Activated T-helper 1 cell treated with anti-CD3 and anti-CD28 coated beads, Interleukin-12 subunit alpha, Interleukin-12 subunit beta, Interleukin-2, Interleukin-4 antibody, amounts not matched to agents 30 ng/mL and 10 ng/mL and 1 ng/mL, durations not matched to agents 14 hours and 24 hours and 36 hours (primary cell): ENCODE measurements around the gene SACS. TPM values are rescaled to one million over a fixed set of nuclear protein-coding genes. Genes with fewer than 3 reads are reported as not detected.
"Not testable (repeated sequence)": the region's sequence is repeated elsewhere in the genome, so short reads cannot be mapped to it uniquely, and the experiment has no call there.

Experiments used
- DNase-seq: peaks from one replicate; pipeline ENCODE4 v3.0.0; 2021; ENCODE audit warnings: low spot score
- H3K27ac Mint-ChIP-seq: one replicate; pipeline ENCODE4 v1.8.0; 2021; ENCODE audit warnings: mild to moderate bottlenecking, mixed read lengths
- H3K27me3 Mint-ChIP-seq: one replicate; pipeline ENCODE4 v1.8.0; 2022; ENCODE audit warnings: mild to moderate bottlenecking, moderate library complexity, mixed read lengths; ENCODE audit not compliant: insufficient read depth
- H3K36me3 Mint-ChIP-seq: one replicate; pipeline ENCODE4 v1.8.0; 2021; ENCODE audit warnings: low read depth, mixed read lengths
- H3K4me1 Mint-ChIP-seq: one replicate; pipeline ENCODE4 v1.8.0; 2021; ENCODE audit warnings: low read depth, mixed read lengths
- H3K4me3 Mint-ChIP-seq: one replicate; pipeline ENCODE4 v1.8.0; 2021; ENCODE audit warnings: mild to moderate bottlenecking, moderate library complexity, mixed read lengths
- H3K9me3 Mint-ChIP-seq: one replicate; pipeline ENCODE4 v1.8.0; 2021; ENCODE audit warnings: mixed read lengths
- intact Hi-C: fragments of 100-400 bp; cut with micrococcal nuclease; formaldehyde crosslinking; loops from one replicate; pipeline ENCODE4 v1.15.1; 2024
- total RNA-seq: library from RNA; stranded (reverse); gene quantifications from 2 replicates; pipeline ENCODE4 v1.2.3, GENCODE V29; 2022

Gene SACS
- total RNA-seq, 1 donor from 2014 or later: 32.1 TPM

DNA sequence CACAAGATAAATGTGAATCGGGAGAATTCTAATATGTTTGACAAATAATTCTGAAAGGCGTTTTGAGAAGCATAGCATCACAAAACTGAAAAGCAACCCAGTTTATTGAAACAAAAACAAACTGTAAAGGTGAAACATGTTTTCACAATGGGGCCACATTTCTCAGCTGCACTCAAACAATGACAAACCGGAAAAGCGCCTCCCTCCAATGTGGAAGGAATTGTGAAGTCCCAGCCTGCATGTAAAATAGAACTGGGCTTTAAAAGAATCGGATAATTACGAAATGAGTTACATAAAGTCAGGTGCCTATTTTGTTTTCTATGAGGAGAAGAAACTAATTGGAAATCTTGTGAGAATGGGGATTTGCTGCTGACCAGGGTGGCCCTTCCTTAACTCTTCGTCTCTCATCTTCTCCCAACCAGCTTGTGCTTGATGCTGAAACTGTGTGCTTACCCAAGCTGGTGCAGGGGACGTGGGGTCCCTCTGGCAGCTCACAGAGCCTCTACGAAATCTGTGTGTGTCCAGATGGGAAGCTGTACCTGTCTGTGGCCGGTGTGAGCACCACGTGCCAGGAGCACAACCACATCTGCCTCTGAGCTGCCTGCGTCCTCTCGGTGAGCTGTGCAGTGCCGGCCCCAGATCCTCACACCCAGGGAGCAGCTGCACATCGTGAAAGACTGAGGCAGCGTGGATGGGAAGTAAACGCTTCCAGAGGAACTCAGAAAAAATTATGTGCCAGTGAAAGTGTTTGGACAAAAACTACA, 109.4 kb downstream of the SACS start:
- Mint-ChIP-seq H3K4me3 (no peak overlapping the region), H3K27me3 (no peaks in the 10 kb centered on the region), H3K27ac (no peak overlapping the region)

DNA sequence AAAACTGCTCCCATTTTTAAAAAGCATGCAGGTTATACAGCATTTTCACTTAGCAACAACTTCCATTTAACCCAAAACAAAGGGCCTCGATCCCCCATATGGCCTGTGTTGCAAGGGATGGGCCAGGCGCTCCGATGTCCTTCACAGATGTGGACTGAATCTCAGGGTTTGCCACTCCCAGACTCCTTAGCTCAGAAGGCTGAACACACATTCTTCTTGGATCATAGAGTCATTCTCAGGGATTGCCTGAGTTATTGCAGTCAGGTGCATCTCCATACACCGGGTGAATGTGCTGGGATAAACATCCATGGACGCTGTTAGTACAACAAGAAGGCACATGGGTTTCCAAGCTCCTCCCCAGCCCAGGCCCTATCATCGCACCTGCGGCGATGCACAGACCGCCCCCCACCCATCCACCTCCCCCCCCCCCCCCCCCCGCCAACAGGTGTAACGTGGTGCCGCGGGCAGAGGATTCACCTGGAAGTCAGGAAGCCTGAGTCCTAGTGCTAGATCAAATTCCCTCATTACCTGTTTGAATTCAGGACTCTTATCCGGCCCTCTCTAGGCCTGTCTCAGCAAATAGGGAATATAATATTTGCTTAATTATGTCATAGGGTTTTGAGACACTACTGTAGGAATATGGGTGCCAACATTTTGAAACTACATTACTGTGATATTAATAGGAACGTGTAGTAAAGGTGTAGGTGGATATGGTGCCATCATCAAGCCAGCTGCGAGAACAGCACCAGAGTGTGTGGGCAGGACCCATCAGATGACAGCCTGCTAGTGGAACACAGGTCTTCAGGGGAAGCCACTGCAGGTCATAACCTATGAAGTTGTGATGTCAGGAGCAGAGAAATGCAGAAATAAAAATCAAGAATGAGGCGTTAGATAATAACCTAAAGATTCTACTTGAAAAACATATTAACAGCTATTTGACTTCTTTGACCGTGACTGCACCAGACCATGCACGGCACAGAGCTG, 110.9 kb downstream of the SACS start:
- DNase-seq: no peak

More for the DNA sequence above, 109.4 kb downstream of the SACS start:
- DNase-seq: no peak
- intact Hi-C loops: no loop called here
- Mint-ChIP-seq H3K9me3 (no peaks in the 10 kb centered on the region), H3K4me1 (peaks cover 55% of the 10 kb centered on the region), H3K36me3 (peaks cover 6% of the 10 kb centered on the region)

DNA sequence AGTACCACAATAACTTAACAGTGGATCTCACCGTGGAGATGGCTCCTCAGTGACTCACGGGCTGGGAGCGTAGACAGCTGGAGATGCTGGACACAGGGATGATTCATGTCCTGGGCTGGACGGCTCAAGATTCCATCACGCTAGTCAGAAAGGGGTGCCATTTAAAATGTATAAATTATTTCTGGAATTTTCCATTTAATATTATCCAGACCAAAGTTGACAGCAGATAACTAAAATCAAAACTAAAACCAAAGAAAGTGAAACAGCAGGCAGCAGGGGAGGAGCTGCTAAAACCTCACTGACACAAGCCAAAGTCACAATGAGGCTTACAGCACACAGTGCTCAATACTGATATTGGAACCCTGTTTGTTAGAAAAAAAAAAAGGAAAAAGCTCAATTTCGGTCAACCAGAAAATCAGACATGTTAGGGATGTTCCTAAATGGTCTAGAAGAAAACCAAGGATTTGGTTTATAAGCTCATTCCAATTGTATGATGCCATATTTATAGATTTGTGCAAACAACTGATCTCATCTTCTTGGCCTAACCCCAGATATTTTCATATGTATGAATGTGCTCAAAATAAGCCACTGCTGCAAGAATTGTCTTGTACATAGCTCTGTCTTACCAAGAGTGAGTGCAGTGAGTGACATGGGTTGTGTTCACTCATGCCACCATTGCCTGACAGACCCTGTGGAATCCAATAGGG, 111.8 kb downstream of the SACS start:
- intact Hi-C loops: loop anchor here (2.0 kb wide), 1 partner anchor 53 kb away; no protein-coding TSS in a partner anchor
- Mint-ChIP-seq H3K9me3 (no peaks in the 10 kb centered on the region), H3K27ac (peak overlapping the region; percentile 4), H3K27me3 (peaks cover 8% of the 10 kb centered on the region), H3K4me3 (peak overlapping the region; percentile 5), H3K4me1 (peaks cover 56% of the 10 kb centered on the region), H3K36me3 (peaks cover 1% of the 10 kb centered on the region)
- DNase-seq: peak; percentile 7

More for the DNA sequence above, 110.9 kb downstream of the SACS start:
- H3K36me3 Mint-ChIP-seq: peaks cover 6% of the 10 kb centered on the region
- no peak overlapping the region for H3K4me3 Mint-ChIP-seq
- peaks cover 56% of the 10 kb centered on the region for H3K4me1 Mint-ChIP-seq
- H3K27ac Mint-ChIP-seq: no peak overlapping the region
- intact Hi-C loops: no loop called here
- no peaks in the 10 kb centered on the region for H3K9me3 Mint-ChIP-seq
- peaks cover 5% of the 10 kb centered on the region for H3K27me3 Mint-ChIP-seq

DNA sequence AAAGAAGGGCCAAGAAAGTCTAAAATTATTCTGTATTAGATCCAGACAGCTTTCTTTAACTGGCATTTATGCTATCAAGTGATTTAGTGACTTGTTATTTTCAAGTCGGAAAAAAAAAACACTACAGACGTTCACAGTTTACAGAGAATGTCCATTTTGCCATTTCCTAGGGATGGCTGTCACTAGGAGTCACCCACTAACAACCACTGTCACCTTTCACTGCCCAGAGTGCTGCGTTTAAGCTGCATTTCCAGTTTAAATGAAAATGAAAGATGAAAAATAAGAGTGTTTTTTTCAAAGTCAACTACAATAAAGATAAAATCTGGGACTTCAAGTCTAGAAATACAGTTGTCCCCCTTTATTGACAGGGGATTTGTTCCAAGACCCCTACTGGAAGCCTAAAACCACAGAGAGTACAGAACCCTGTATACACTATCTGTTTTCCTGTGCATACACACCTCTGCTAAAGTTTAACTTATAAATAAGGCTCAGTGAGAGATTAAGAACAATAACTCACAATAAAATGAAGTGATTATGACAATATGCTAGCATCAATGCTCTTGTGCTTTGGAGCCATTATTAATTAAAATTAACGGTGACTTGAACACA, 112.5 kb downstream of the SACS start:
- no peaks in the 10 kb centered on the region for H3K9me3 Mint-ChIP-seq
- H3K4me1 Mint-ChIP-seq: peaks cover 56% of the 10 kb centered on the region
- H3K27me3 Mint-ChIP-seq: peaks cover 8% of the 10 kb centered on the region
- intact Hi-C loops: loop anchor here (2.0 kb wide), 1 partner anchor 54 kb away; no protein-coding TSS in a partner anchor
- H3K27ac Mint-ChIP-seq: no peak overlapping the region
- DNase-seq: no peak
- H3K4me3 Mint-ChIP-seq: peak overlapping the region; percentile 5
- peaks cover 1% of the 10 kb centered on the region for H3K36me3 Mint-ChIP-seq

DNA sequence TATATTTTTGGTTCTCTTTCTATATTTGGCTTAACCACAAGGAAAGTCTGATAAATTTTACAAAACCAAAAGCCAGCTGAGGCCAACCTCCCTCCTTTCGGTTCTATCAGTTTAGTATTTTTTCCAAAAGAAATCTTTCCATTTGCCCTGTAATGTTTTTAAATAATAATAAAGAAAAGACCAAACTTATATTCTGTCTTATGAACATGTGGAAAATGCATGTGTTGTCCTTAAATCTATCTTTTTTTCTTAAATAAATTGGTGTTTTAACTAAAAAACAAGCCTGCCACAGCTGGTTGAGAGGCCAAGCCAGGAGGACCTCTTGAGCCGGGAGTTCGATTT, 113.6 kb downstream of the SACS start:
- no peak for DNase-seq
- H3K36me3 Mint-ChIP-seq: peaks cover 1% of the 10 kb centered on the region
- no peak overlapping the region for H3K4me3 Mint-ChIP-seq
- peaks cover 4% of the 10 kb centered on the region for H3K9me3 Mint-ChIP-seq
- intact Hi-C loops: loop anchor here (2.0 kb wide), 1 partner anchor 55 kb away; no protein-coding TSS in a partner anchor
- H3K27ac Mint-ChIP-seq: no peak overlapping the region
- peaks cover 50% of the 10 kb centered on the region for H3K4me1 Mint-ChIP-seq
- H3K27me3 Mint-ChIP-seq: peaks cover 8% of the 10 kb centered on the region

DNA sequence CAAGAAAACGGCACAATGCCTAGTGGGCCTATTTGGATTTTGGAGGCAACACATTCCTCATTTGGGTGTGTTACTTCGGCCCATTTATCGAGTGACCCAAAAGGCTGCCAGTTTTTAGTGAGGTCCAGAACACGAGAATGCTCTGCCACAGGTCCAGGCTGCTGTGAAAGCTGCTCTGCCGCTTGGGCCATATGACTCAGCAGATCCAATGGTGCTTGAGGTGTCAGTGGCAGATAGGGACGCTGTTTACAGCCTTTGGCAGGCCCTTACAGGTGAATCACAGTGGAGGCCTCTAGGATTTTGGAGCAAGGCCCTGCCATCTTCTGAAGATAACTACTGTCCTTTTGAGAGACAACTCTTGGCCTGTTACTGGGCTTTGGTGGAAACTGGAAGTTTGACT, 118.7 kb downstream of the SACS start:
- intact Hi-C loops, H3K27ac Mint-ChIP-seq, DNase-seq, H3K9me3 Mint-ChIP-seq, H3K4me3 Mint-ChIP-seq, H3K4me1 Mint-ChIP-seq, H3K36me3 Mint-ChIP-seq: not testable (repeated sequence)
- H3K27me3 Mint-ChIP-seq: peaks cover 24% of the 10 kb centered on the region

DNA sequence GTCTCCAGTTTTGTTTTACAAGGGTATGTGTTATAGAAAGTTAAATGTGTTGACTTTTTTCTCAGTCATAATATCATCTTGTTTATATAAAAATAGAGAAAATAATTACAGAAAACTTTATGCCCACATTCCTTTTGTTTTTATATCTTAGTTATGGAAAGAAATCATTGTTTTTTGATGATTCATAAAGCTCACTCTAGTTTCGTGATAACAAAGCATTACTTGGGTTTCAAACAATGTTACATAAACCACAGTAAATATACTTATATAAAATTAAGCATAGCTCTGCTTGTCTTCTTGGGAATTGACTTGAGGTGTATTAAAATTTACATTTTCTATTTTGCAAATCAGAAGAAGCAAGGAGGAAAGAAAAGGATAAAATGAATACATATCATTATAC, 140.9 kb downstream of the SACS start:
- Mint-ChIP-seq H3K9me3 (no peaks in the 10 kb centered on the region), H3K27me3 (peaks cover 2% of the 10 kb centered on the region), H3K27ac (no peak overlapping the region), H3K4me1 (no peaks in the 10 kb centered on the region), H3K4me3 (no peak overlapping the region), H3K36me3 (no peaks in the 10 kb centered on the region)
- intact Hi-C loops: no loop called here
- DNase-seq: no peak

DNA sequence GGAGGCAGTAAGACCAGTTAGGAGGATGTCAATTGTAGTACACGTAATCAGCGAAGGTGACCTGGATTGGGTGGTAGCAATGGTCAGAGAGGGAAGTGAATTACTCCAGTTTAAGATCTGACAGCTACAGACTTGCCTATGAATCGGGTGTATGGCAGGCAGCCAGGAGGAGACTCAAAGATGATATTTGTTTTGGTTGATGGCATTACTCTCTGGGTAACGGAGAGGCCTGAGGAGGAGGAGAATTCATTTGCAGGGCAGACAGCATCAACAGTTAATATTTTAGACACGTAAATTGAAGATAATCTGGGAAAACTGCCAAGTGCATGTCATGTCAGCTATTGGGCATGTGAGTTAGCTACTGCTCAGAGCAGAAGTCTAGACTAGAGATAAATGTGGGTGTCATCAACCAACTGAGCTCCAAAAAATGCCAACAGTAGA, 143.6 kb downstream of the SACS start:
- Mint-ChIP-seq H3K4me3 (no peak overlapping the region), H3K27me3 (peaks cover 4% of the 10 kb centered on the region), H3K36me3 (no peaks in the 10 kb centered on the region), H3K27ac (no peak overlapping the region), H3K4me1 (no peaks in the 10 kb centered on the region), H3K9me3 (no peaks in the 10 kb centered on the region)
- intact Hi-C loops: no loop called here
- no peak for DNase-seq

DNA sequence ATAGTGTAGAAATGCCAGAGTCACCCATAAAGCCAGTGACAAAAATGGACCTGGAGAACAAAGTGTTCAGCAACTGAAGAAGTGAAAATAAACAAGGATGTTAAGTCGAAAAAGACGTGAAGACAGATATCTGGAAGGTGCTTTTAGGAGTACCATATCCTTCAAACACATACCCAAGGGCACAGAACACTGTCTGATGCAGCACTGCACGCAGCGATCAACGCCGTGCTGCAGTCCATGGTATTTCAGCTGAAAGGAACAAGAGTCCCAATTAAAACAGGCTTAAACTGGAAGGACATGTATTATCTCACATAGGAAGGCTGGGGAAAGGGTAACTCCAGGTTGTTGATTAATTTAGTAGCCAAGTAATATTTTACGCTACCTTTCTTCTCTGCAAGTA, 144.5 kb downstream of the SACS start:
- no peak overlapping the region for H3K27ac Mint-ChIP-seq
- intact Hi-C loops: no loop called here
- no peaks in the 10 kb centered on the region for H3K4me1 Mint-ChIP-seq
- no peak for DNase-seq
- no peak overlapping the region for H3K4me3 Mint-ChIP-seq
- H3K36me3 Mint-ChIP-seq: no peaks in the 10 kb centered on the region
- peaks cover 5% of the 10 kb centered on the region for H3K27me3 Mint-ChIP-seq
- H3K9me3 Mint-ChIP-seq: no peaks in the 10 kb centered on the region

DNA sequence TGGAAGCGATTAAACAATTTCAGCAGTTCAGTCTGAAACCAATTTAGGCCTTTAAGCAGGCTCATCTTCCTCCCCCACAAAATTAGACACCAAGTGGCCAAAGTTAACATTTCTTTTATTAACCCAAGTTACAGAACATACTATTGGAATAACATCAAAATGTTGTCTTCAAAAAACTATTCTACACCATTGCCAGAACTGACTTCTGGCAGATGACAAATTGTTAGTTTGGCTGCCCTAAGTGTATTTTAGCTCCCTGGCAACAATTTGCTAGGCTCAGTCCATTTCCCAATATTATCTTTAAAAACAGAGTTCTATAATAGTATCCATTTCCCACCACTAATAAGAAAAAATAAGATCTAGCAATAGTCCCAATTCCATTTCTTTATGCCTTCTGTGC, 144.9 kb downstream of the SACS start:
- H3K9me3 Mint-ChIP-seq: no peaks in the 10 kb centered on the region
- no peaks in the 10 kb centered on the region for H3K36me3 Mint-ChIP-seq
- no peak overlapping the region for H3K4me3 Mint-ChIP-seq
- intact Hi-C loops: no loop called here
- peaks cover 5% of the 10 kb centered on the region for H3K27me3 Mint-ChIP-seq
- no peak overlapping the region for H3K27ac Mint-ChIP-seq
- H3K4me1 Mint-ChIP-seq: no peaks in the 10 kb centered on the region
- DNase-seq: no peak

DNA sequence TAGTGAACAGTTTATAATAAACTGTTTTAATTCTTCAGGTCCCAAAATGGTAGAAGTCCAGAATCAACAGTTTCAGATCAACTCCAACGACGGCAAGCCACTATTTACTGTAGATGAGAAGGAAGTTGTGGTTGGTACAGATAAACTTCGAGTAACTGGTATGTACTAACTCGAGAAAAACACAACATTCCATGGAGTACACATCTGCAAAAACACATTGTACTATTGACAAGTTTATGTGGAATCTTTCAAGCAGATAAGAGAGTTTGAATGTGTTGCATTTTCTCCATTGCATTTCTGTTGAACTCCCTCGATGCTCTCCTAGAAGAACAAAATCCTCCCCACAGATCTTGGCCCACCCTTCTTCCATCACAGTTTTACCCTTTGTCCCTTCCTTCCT, 154.2 kb downstream of the SACS start:
- Mint-ChIP-seq H3K4me1 (no peaks in the 10 kb centered on the region), H3K9me3 (no peaks in the 10 kb centered on the region)
- intact Hi-C loops: no loop called here

More for the DNA sequence above, 154.2 kb downstream of the SACS start:
- no peak overlapping the region for H3K27ac Mint-ChIP-seq
- peaks cover 5% of the 10 kb centered on the region for H3K27me3 Mint-ChIP-seq
- DNase-seq: no peak
- no peak overlapping the region for H3K4me3 Mint-ChIP-seq
- no peaks in the 10 kb centered on the region for H3K36me3 Mint-ChIP-seq
